ENCODE results near the gene ZNF497.

ZNF497 gene

DNA sequence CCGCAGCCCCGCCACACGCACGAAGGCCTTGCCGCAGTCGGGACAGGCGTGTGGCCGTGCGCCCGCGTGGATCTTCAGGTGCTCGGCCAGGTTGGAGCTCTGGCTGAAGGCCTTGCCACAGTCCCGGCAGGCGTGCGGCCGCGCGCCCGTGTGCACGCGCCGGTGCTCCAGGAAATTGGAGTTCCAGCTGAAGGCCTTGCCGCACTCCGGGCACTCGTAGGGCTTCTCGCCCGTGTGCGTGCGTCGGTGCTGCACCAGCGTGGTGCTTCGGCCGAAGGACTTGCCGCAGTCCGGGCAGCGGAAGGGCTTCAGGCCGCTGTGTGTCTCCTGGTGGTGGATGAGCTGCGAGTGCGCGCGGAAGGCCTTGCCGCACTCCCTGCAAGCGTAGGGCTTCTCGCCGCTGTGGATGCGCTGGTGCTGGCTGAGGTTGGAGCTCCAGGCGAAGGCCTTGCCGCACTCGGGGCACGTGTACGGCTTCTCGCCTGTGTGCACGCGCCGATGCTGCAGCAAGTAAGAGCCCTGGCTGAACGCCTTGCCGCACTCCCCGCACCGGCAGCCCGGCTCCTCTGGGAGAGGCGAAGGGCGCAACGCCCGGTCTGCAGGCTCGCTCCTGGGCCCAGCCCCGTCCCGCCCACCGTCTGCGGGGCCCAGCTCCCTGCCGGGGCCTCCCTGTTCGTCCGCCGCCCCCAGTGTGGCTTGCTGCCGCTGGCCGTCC, 5.6 kb downstream of the ZNF497 start:
- Histone ChIP-seq H3K4me1 (ENCODE audit: control insufficient read depth in 1 of 2, insufficient read depth in 2 of 2, low read length in 2 of 2) (peaks cover 0 to 25% of the 10 kb centered on the region in 2 donors), H3K27ac (ENCODE audit: low read length) (no peak overlapping the region), H3K27me3 (ENCODE audit: low read depth, low read length) (peaks cover 14% of the 10 kb centered on the region), H3K4me3 (ENCODE audit: low read depth in 1 of 2, low read length in 2 of 2) (peak overlapping the region in 1 of 2 donors; percentile 58), H3K9me3 (ENCODE audit: control insufficient read depth in 1 of 2, low read length in 2 of 2) (no peaks in the 10 kb centered on the region), H3K36me3 (ENCODE audit: control insufficient read depth in 1 of 2, insufficient read depth in 2 of 2, low read length in 2 of 2) (no peaks in the 10 kb centered on the region)

DNA sequence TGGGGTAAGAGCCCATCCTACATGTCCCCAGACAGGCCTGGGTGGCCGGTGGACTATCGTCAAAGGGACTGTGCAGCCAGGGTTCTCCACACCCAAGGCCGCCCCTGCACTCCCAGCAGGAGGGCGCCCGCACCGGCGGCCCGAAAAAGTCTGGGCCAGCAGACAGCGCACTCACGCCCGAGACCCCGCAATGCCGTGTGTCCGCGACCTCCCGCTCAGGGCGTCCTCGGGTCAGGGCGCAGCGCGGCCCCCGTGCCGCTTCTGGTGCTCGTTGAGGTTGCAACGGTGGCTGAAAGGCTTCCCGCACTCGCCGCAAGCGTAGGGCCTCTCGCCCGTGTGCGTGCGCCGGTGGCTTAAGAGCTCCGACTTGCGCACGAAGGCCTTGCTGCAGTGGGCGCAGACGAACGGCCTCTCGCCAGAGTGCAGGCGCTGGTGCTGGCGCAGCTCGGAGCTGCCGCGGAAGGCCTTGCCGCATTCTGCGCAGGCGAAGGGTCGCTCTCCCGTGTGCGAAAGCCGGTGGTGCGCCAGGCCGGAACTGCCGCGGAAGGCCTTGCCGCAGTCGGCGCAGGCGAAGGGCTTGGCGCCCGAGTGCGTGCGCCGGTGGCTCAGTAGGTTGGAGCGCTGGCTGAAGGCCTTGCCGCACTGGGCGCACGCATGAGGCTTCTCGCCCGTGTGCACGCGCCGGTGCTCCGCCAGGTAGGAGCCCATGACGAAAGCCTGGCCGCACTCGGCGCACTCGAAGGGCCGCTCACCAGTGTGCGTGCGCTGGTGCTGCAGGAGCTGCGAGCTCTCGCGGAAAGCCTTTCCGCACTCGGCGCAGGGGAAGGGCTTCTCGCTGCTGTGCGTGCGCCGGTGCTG, 6.4 kb downstream of the ZNF497 start:
- peaks cover 14% of the 10 kb centered on the region for H3K27me3 ChIP-seq (ENCODE audit: low read depth, low read length)

DNA sequence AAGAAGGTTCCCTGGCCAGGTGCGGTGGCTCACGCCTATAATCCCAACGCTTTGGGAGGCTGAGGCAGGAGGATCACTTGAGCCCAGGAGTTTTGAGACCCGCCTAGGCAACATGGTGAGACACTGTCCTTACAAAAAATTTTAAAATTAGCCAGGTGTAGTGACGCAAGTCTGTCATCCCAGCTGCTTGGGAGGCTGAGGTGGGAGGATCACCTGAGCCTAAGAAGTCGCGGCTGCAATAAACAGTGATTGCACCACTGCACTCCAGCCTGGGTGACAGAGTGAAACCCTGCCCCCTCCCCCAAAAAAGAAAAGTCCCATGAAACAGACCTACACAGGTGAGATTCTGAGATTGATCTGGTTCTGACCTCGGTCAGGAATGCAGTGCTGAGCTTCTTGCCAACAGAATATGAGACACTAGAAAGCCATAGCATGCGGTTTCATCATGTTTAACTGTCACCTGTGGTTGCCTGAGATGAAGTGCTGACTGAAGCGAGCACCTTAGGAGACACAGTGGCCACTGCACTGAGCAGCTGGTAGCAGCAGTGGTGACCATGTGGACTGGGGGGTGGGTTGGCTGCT, 7.2 kb downstream of the ZNF497 start:
- H3K27me3 ChIP-seq (ENCODE audit: low read depth, low read length), result peaks cover 14% of the 10 kb centered on the region
- peaks cover 0 to 23% of the 10 kb centered on the region in 2 donors for H3K4me1 ChIP-seq (ENCODE audit: control insufficient read depth in 1 of 2, insufficient read depth in 2 of 2, low read length in 2 of 2)
- H3K36me3 ChIP-seq (ENCODE audit: control insufficient read depth in 1 of 2, insufficient read depth in 2 of 2, low read length in 2 of 2), result peaks cover 0 to 3% of the 10 kb centered on the region in 2 donors
- H3K9me3 ChIP-seq (ENCODE audit: control insufficient read depth in 1 of 2, low read length in 2 of 2), result no peaks in the 10 kb centered on the region
- no peak overlapping the region for H3K27ac ChIP-seq (ENCODE audit: low read length)
- no peak overlapping the region for H3K4me3 ChIP-seq (ENCODE audit: low read depth in 1 of 2, low read length in 2 of 2)

More for the DNA sequence above, 6.4 kb downstream of the ZNF497 start:
- peak overlapping the region in 1 of 2 donors; percentile 58 for H3K4me3 ChIP-seq (ENCODE audit: low read depth in 1 of 2, low read length in 2 of 2)
- no peak overlapping the region for H3K27ac ChIP-seq (ENCODE audit: low read length)
- peaks cover 0 to 19% of the 10 kb centered on the region in 2 donors for H3K4me1 ChIP-seq (ENCODE audit: control insufficient read depth in 1 of 2, insufficient read depth in 2 of 2, low read length in 2 of 2)
- no peaks in the 10 kb centered on the region for H3K9me3 ChIP-seq (ENCODE audit: control insufficient read depth in 1 of 2, low read length in 2 of 2)
- H3K36me3 ChIP-seq (ENCODE audit: control insufficient read depth in 1 of 2, insufficient read depth in 2 of 2, low read length in 2 of 2), result no peaks in the 10 kb centered on the region

- no peak overlapping the region for H3K27ac ChIP-seq (ENCODE audit: low read length)
- peaks cover 14% of the 10 kb centered on the region for H3K27me3 ChIP-seq (ENCODE audit: low read depth, low read length)
These were observed 8.0 kb downstream of the ZNF497 start for GRCh38 chr19:58354478-58355030.

GRCh38 chr19:58353717-58354477, 8.7 kb downstream of the ZNF497 start:
- Histone ChIP-seq H3K27ac (ENCODE audit: low read length) (no peak overlapping the region), H3K27me3 (ENCODE audit: low read depth, low read length) (peaks cover 14% of the 10 kb centered on the region), H3K36me3 (ENCODE audit: control insufficient read depth in 1 of 2, insufficient read depth in 2 of 2, low read length in 2 of 2) (peaks cover 0 to 4% of the 10 kb centered on the region in 2 donors), H3K4me1 (ENCODE audit: control insufficient read depth in 1 of 2, insufficient read depth in 2 of 2, low read length in 2 of 2) (peaks cover 0 to 30% of the 10 kb centered on the region in 2 donors), H3K9me3 (ENCODE audit: control insufficient read depth in 1 of 2, low read length in 2 of 2) (no peaks in the 10 kb centered on the region), H3K4me3 (ENCODE audit: low read depth in 1 of 2, low read length in 2 of 2) (no peak overlapping the region)

More at GRCh38 chr19:58354478-58355030, 8.0 kb downstream of the ZNF497 start:
- Histone ChIP-seq H3K4me1 (ENCODE audit: control insufficient read depth in 1 of 2, insufficient read depth in 2 of 2, low read length in 2 of 2) (peaks cover 0 to 30% of the 10 kb centered on the region in 2 donors), H3K36me3 (ENCODE audit: control insufficient read depth in 1 of 2, insufficient read depth in 2 of 2, low read length in 2 of 2) (peaks cover 0 to 4% of the 10 kb centered on the region in 2 donors), H3K4me3 (ENCODE audit: low read depth in 1 of 2, low read length in 2 of 2) (no peak overlapping the region), H3K9me3 (ENCODE audit: control insufficient read depth in 1 of 2, low read length in 2 of 2) (no peaks in the 10 kb centered on the region)

GRCh38 chr19:58352760-58353671, 9.5 kb downstream of the ZNF497 start, which contains the start of gene A1BG:
Gene A1BG, minus strand, starts transcription at chr19:58353492. Its CDS starts 55 bp downstream, at chr19:58353437.
- H3K27ac ChIP-seq (ENCODE audit: low read length), result no peak within 1 kb of the TSS
- H3K9me3 ChIP-seq (ENCODE audit: control insufficient read depth in 1 of 2, low read length in 2 of 2), result no peaks in the 10 kb centered on the region
- no peak within 1 kb of the TSS for H3K4me3 ChIP-seq (ENCODE audit: low read depth in 1 of 2, low read length in 2 of 2)
- H3K36me3 ChIP-seq (ENCODE audit: control insufficient read depth in 1 of 2, insufficient read depth in 2 of 2, low read length in 2 of 2), result peaks cover 0 to 4% of the 10 kb centered on the region in 2 donors
- peaks cover 14% of the 10 kb centered on the region for H3K27me3 ChIP-seq (ENCODE audit: low read depth, low read length)
- H3K4me1 ChIP-seq (ENCODE audit: control insufficient read depth in 1 of 2, insufficient read depth in 2 of 2, low read length in 2 of 2), result peaks cover 0 to 30% of the 10 kb centered on the region in 2 donors

DNA sequence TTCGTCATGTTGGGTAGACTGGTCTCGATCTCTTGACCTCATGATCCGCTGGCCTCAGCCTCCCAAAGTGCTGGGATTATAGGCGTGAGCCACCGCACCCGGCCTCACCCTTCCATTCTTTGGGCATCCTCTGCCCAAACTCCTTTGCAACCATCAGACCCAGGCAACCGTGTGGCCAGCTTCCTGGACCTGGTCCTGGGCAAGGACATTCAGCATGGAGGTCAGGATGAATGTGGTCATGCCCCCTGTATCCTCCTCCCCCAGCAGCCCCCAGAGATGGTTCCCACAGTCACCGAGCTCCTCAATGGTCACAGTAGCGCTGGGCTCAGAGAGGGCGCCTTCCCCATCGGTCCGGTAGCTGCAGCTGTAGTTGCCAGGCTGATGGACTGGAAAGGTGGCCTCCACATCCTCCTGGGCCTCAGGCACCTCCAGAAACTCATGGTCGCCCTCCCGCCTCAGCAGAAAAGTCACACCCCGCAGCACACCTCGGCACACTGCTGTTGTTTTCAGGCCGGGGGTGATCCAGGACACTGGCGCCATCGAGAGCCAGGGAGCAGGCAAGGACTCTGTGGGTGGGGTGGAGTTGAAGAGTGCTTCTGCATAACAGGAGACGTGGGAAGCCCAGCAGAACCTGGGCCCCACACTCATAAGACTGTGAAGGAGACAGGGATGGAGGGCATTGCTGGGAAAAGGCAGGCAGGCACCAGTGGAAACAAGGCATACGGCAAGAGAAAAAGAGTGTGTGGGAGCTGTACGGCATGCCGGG, 10.4 kb downstream of the ZNF497 start:
- Histone ChIP-seq H3K9me3 (ENCODE audit: control insufficient read depth in 1 of 2, low read length in 2 of 2) (no peaks in the 10 kb centered on the region), H3K27ac (ENCODE audit: low read length) (no peak overlapping the region), H3K4me3 (ENCODE audit: low read depth in 1 of 2, low read length in 2 of 2) (no peak overlapping the region), H3K27me3 (ENCODE audit: low read depth, low read length) (peaks cover 15% of the 10 kb centered on the region), H3K36me3 (ENCODE audit: control insufficient read depth in 1 of 2, insufficient read depth in 2 of 2, low read length in 2 of 2) (peaks cover 0 to 4% of the 10 kb centered on the region in 2 donors), H3K4me1 (ENCODE audit: control insufficient read depth in 1 of 2, insufficient read depth in 2 of 2, low read length in 2 of 2) (peaks cover 0 to 32% of the 10 kb centered on the region in 2 donors)

GRCh38 chr19:58351558-58351878, 11.0 kb downstream of the ZNF497 start:
- H3K27ac ChIP-seq (ENCODE audit: low read length), result no peak overlapping the region
- peaks cover 18% of the 10 kb centered on the region for H3K27me3 ChIP-seq (ENCODE audit: low read depth, low read length)
- H3K36me3 ChIP-seq (ENCODE audit: control insufficient read depth in 1 of 2, insufficient read depth in 2 of 2, low read length in 2 of 2), result peaks cover 0 to 4% of the 10 kb centered on the region in 2 donors
- H3K4me3 ChIP-seq (ENCODE audit: low read depth in 1 of 2, low read length in 2 of 2), result no peak overlapping the region
- H3K4me1 ChIP-seq (ENCODE audit: control insufficient read depth in 1 of 2, insufficient read depth in 2 of 2, low read length in 2 of 2), result peaks cover 0 to 28% of the 10 kb centered on the region in 2 donors
- H3K9me3 ChIP-seq (ENCODE audit: control insufficient read depth in 1 of 2, low read length in 2 of 2), result no peaks in the 10 kb centered on the region

DNA sequence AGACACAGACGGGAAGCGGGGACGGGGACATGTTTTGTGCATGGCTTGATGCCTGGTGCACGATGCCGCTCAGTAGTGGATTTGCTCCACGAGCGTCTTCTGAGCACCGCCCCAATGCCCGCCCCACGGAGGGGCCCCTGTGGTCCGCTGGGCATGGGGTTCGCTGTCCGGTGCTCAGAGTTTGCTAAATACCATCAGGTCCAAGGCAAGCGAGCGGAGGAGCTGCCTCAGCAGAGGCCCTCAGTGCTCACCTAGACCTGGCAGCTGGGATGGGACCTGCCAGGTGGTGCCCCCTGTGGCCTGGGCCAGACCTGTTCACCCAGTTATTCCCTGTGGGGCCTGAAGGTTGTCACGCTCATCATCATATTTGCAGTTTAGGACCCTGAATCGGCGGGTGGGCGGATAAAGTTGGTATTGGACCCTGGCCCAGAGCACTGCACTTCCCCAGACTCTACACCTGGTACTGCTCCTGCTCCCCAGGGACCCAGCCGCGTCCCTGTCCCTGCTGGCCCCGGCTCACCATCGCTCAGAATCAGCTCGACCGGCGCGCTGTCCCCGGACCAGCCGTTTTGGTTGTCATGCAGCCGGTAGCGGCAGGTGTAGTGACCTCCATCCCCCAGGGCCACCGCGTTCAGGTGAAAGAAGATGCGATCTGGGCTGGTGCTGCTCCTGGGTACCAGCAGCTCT, 11.5 kb downstream of the ZNF497 start:
- peaks cover 13% of the 10 kb centered on the region for H3K27me3 ChIP-seq (ENCODE audit: low read depth, low read length)
- no peaks in the 10 kb centered on the region for H3K9me3 ChIP-seq (ENCODE audit: control insufficient read depth in 1 of 2, low read length in 2 of 2)
- peaks cover 0 to 4% of the 10 kb centered on the region in 2 donors for H3K36me3 ChIP-seq (ENCODE audit: control insufficient read depth in 1 of 2, insufficient read depth in 2 of 2, low read length in 2 of 2)
- H3K27ac ChIP-seq (ENCODE audit: low read length), result no peak overlapping the region
- no peak overlapping the region for H3K4me3 ChIP-seq (ENCODE audit: low read depth in 1 of 2, low read length in 2 of 2)
- peaks cover 0 to 23% of the 10 kb centered on the region in 2 donors for H3K4me1 ChIP-seq (ENCODE audit: control insufficient read depth in 1 of 2, insufficient read depth in 2 of 2, low read length in 2 of 2)
